Stimulated activated effector memory CD8-positive, alpha-beta T cell treated with anti-CD3 and anti-CD28 coated beads, Interleukin-12 subunit alpha, Interleukin-12 subunit beta, amount 100 ng/mL, for 72 hours (primary cell): ENCODE measurements around the gene C8A.

Experiments
- ATAC-seq: fragments of 150-1000 bp; cut with Tn5 transposase; 2 replicates; pipeline ENCODE4 v1.10.0; 2021
- DNase-seq, 2 donors: peaks; one replicate each; pipeline ENCODE4 v3.0.0; 2021 to 2022; ENCODE audit warnings: low spot score in 2 of 2
- H3K27ac Mint-ChIP-seq: one replicate; pipeline ENCODE4 v1.8.0; 2022; ENCODE audit warnings: mild to moderate bottlenecking, mixed read lengths
- H3K36me3 Mint-ChIP-seq: one replicate; pipeline ENCODE4 v1.8.0; 2022; ENCODE audit warnings: mild to moderate bottlenecking, mixed read lengths
- H3K4me1 Mint-ChIP-seq: one replicate; pipeline ENCODE4 v1.8.0; 2022; ENCODE audit warnings: mixed read lengths
- H3K4me3 Mint-ChIP-seq: one replicate; pipeline ENCODE4 v1.8.0; 2022; ENCODE audit warnings: mild to moderate bottlenecking, mixed read lengths
- H3K9me3 Mint-ChIP-seq: one replicate; pipeline ENCODE4 v1.8.0; 2022; ENCODE audit warnings: mixed read lengths

Gene C8A

DNA sequence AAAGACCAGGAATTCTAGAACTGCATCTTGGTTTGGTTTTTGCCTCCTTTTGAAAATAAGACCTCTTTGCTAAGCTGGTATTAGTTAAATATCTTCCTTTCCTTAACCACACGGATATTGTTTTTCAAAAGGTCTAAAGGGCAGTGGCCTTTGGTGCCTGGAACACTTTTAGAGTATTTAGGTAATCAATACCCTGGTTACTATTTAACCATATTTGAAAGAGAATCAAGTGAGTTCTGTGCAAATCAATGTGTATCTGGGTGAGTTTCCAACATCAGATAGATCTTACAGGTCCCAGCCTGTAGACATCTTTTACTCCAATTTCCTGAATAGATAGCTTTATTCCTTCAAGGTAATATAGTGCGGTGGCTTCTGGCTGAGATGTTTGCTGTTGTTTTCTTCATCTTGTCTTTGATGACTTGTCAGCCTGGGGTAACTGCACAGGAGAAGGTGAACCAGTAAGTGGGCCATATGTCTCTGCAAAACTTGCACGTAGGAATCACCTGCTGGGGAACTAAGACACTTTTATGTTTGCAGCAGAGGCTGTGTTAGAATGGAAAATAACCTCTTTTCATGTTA lies at the start of gene C8A:
Gene C8A, plus strand, starts transcription at position 277 of the 579 bp plus-strand sequence. Its CDS starts 105 bp downstream, at position 382.
- H3K4me1 Mint-ChIP-seq = no peaks in the 10 kb centered on the region
- H3K4me3 Mint-ChIP-seq = no peak within 1 kb of the TSS
- no peaks in the 10 kb centered on the region for H3K36me3 Mint-ChIP-seq
- DNase-seq (no peak), ATAC-seq (no peak)
- H3K27ac Mint-ChIP-seq = no peak within 1 kb of the TSS
- H3K9me3 Mint-ChIP-seq = no peaks in the 10 kb centered on the region

GRCh38 chr1:56806804-56807203 lies 47.8 kb upstream of the C8A start:
- no peaks in the 10 kb centered on the region for H3K4me1 Mint-ChIP-seq
- H3K4me3 Mint-ChIP-seq = no peak overlapping the region
- no peak overlapping the region for H3K27ac Mint-ChIP-seq
- no peaks in the 10 kb centered on the region for H3K9me3 Mint-ChIP-seq
- no peak for ATAC-seq
- H3K36me3 Mint-ChIP-seq = no peaks in the 10 kb centered on the region
- no peak for DNase-seq

DNA sequence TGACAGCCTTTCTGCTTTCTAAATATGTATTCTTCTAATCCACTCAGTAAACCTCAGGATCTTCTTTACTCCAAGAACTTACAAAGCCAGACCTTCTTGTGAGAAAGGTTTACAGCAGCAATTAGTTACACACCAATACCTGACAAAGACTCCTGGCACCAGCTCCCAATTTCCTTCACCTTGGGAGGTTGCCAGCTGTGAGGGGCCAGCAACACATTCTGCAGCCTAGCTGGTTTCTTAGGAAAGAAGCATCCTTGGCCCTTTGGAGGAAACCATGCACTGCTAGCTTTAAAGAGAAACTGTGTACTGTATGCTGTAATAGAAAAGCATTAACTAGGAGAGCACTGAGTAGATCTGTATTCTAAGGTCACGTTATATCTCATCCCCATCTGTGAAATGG lies 46.2 kb upstream of the C8A start:
- no peak for DNase-seq
- Mint-ChIP-seq H3K27ac (no peak overlapping the region), H3K4me3 (no peak overlapping the region), H3K4me1 (no peaks in the 10 kb centered on the region), H3K36me3 (no peaks in the 10 kb centered on the region), H3K9me3 (no peaks in the 10 kb centered on the region)
- ATAC-seq = no peak

- H3K9me3 Mint-ChIP-seq = no peaks in the 10 kb centered on the region
- H3K4me1 Mint-ChIP-seq = no peaks in the 10 kb centered on the region
- DNase-seq (no peak), ATAC-seq (no peak)
- no peak overlapping the region for H3K27ac Mint-ChIP-seq
- no peak overlapping the region for H3K4me3 Mint-ChIP-seq
- H3K36me3 Mint-ChIP-seq = no peaks in the 10 kb centered on the region
Measured at GRCh38 chr1:56811331-56811730, 43.3 kb upstream of the C8A start.

- Mint-ChIP-seq H3K36me3 (no peaks in the 10 kb centered on the region), H3K9me3 (no peaks in the 10 kb centered on the region), H3K4me3 (no peak overlapping the region), H3K4me1 (no peaks in the 10 kb centered on the region), H3K27ac (no peak overlapping the region)
- DNase-seq = no peak
- no peak for ATAC-seq
Measured at GRCh38 chr1:56814205-56814604, 40.4 kb upstream of the C8A start.

DNA sequence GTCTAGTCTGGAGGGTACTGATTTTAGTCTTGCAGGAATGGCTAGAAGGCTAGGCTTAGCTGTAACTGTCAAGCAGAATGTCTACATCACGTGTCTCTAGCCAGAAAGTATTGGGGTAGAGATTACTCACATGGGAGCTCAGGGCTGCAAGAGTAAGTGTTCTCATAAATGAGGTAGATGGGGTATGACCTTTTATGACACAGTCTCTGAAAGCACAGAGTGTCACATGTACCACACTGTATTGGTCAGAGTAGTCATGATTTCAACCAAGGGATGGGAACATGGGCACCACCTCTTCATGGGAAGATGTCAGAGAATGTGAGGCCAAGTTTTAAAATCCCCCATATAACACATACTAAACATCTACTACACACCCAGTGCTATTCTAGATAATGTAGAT lies 38.3 kb upstream of the C8A start:
- ATAC-seq (peak; percentile 57), DNase-seq (no peak)
- Mint-ChIP-seq H3K9me3 (no peaks in the 10 kb centered on the region), H3K27ac (no peak overlapping the region), H3K4me3 (no peak overlapping the region), H3K4me1 (no peaks in the 10 kb centered on the region), H3K36me3 (no peaks in the 10 kb centered on the region)

DNA sequence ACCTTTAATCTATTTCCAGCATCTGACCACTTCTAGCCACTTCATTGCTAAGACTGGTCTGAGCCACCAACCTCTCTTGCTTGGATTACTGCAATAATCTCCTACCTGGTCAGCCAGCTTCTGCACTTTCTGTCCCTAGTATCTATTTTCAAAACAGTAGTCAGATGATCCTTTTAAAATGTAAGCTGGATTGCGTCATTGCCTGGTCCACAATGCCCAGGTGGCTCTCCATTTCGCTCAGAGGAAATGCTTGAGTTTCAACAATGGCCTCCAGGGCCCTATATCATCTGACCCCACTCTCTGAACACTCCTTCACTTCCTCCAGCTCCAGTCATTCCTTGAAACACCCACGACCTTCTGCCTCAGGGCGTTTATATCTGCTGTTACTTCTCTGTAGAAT lies 37.7 kb upstream of the C8A start:
- DNase-seq = no peak
- no peaks in the 10 kb centered on the region for H3K4me1 Mint-ChIP-seq
- H3K9me3 Mint-ChIP-seq = no peaks in the 10 kb centered on the region
- no peaks in the 10 kb centered on the region for H3K36me3 Mint-ChIP-seq
- H3K27ac Mint-ChIP-seq = no peak overlapping the region
- no peak overlapping the region for H3K4me3 Mint-ChIP-seq
- no peak for ATAC-seq

GRCh38 chr1:56817716-56818463 lies 36.7 kb upstream of the C8A start:
- Mint-ChIP-seq H3K9me3 (no peaks in the 10 kb centered on the region), H3K4me3 (no peak overlapping the region), H3K36me3 (no peaks in the 10 kb centered on the region), H3K4me1 (no peaks in the 10 kb centered on the region), H3K27ac (no peak overlapping the region)
- ATAC-seq = no peak
- DNase-seq = no peak

- Mint-ChIP-seq H3K36me3 (no peaks in the 10 kb centered on the region), H3K9me3 (no peaks in the 10 kb centered on the region), H3K4me1 (no peaks in the 10 kb centered on the region), H3K27ac (no peak within 1 kb of the TSS), H3K4me3 (no peak within 1 kb of the TSS)
- ATAC-seq = peak; percentile 29
- DNase-seq = no peak
Measured at GRCh38 chr1:56819387-56819899, 35.2 kb upstream of the C8A start, which contains the start of gene FYB2. FYB2 (minus strand) TSS chr1:56819404; CDS start chr1:56819290, 114 bp downstream.

GRCh38 chr1:56820755-56821461 lies 33.7 kb upstream of the C8A start:
- Mint-ChIP-seq H3K4me1 (no peaks in the 10 kb centered on the region), H3K4me3 (no peak overlapping the region), H3K36me3 (no peaks in the 10 kb centered on the region), H3K9me3 (no peaks in the 10 kb centered on the region), H3K27ac (no peak overlapping the region)
- DNase-seq (peak; percentile 65 to 86), ATAC-seq (peak; percentile 62)

DNA sequence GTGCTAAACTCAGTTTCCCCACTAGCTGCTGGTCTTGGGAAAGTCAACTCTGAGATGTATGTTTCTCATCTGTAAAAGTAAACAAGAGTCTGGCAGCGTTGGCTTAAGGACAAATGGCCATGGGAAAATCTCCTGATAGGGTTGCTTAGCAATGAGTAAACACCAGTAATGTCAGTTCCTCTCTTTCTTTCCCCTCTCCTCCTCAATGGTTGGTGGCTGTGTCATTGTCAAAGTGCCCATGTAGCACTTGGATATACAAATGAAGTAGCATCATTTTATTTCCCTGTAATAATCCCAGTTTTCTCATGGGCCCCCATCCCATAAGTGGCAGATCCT lies 33.2 kb upstream of the C8A start:
- no peak for ATAC-seq
- no peak overlapping the region for H3K4me3 Mint-ChIP-seq

GRCh38 chr1:56824271-56824670 lies 30.3 kb upstream of the C8A start:
- H3K4me1 Mint-ChIP-seq = no peaks in the 10 kb centered on the region

More for the DNA sequence above, 33.2 kb upstream of the C8A start:
- Mint-ChIP-seq H3K4me1 (no peaks in the 10 kb centered on the region), H3K27ac (no peak overlapping the region), H3K9me3 (no peaks in the 10 kb centered on the region), H3K36me3 (no peaks in the 10 kb centered on the region)
- DNase-seq = no peak

DNA sequence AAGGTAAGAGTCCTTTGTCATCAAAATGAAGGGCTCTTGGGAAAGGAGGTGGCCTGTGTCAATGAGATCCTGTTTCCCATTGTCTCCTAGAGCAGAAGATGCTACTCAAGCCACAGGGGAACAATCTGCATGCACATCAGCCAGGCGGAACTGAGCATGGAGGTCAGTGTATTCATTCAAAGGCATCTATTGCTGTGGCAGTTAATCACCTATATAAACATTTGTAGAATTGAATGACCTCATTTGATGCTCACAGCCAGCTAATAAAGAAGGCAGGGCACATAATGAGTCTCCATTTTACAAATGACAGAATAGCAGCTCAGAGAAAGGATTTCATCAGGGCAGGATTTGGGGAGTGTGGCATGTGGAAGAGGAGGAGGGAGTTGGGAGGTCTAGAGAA lies 29.7 kb upstream of the C8A start:
- H3K4me3 Mint-ChIP-seq = no peak overlapping the region

More at GRCh38 chr1:56824271-56824670, 30.3 kb upstream of the C8A start:
- DNase-seq = no peak
- no peak for ATAC-seq
- H3K36me3 Mint-ChIP-seq = no peaks in the 10 kb centered on the region
- no peak overlapping the region for H3K27ac Mint-ChIP-seq
- H3K9me3 Mint-ChIP-seq = no peaks in the 10 kb centered on the region
- no peak overlapping the region for H3K4me3 Mint-ChIP-seq

DNA sequence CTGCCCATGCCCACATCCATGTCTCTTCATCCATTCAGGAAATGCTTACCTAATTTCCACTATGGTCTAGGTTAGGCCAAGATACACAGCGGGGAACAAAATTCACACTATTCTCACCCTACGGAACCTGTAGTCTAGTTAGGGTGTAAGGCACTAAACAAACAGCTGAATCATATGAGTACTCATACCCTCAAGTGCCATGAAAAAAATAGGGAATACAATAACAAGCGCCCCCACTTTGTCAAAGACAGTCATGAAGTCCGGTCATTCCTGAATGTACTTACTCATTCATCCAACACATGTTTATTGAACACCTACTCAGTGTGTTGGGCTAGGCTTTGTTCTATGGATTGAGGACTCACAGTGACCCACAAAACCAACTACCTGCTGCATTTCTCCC lies 29.2 kb upstream of the C8A start:
- H3K4me1 Mint-ChIP-seq = no peaks in the 10 kb centered on the region
- ATAC-seq (no peak), DNase-seq (no peak)
- no peaks in the 10 kb centered on the region for H3K36me3 Mint-ChIP-seq
- H3K9me3 Mint-ChIP-seq = no peaks in the 10 kb centered on the region
- H3K27ac Mint-ChIP-seq = no peak overlapping the region
- no peak overlapping the region for H3K4me3 Mint-ChIP-seq

More for the DNA sequence above, 29.7 kb upstream of the C8A start:
- ATAC-seq (no peak), DNase-seq (no peak)
- no peaks in the 10 kb centered on the region for H3K4me1 Mint-ChIP-seq
- H3K36me3 Mint-ChIP-seq = no peaks in the 10 kb centered on the region
- H3K27ac Mint-ChIP-seq = no peak overlapping the region
- no peaks in the 10 kb centered on the region for H3K9me3 Mint-ChIP-seq

GRCh38 chr1:56827711-56828110 lies 26.9 kb upstream of the C8A start:
- Mint-ChIP-seq H3K36me3 (no peaks in the 10 kb centered on the region), H3K9me3 (no peaks in the 10 kb centered on the region), H3K27ac (no peak overlapping the region), H3K4me1 (peaks cover 12% of the 10 kb centered on the region), H3K4me3 (no peak overlapping the region)
- DNase-seq (no peak), ATAC-seq (no peak)

- DNase-seq (no peak), ATAC-seq (no peak)
- H3K4me1 Mint-ChIP-seq = peaks cover 12% of the 10 kb centered on the region
- no peak overlapping the region for H3K4me3 Mint-ChIP-seq
- H3K9me3 Mint-ChIP-seq = no peaks in the 10 kb centered on the region
- H3K27ac Mint-ChIP-seq = no peak overlapping the region
- no peaks in the 10 kb centered on the region for H3K36me3 Mint-ChIP-seq
Measured at GRCh38 chr1:56830052-56830451, 24.5 kb upstream of the C8A start.
